Lung (tissue), 12 donors: ENCODE measurements around the gene LYPD3. TPM values are rescaled to one million over a fixed set of nuclear protein-coding genes. Genes with fewer than 3 reads are reported as not detected.

Experiments
- ATAC-seq: fragments of 200-7000 bp; cut with Tn5 transposase; one replicate; pipeline ENCODE4 v1.9.1; 2020; ENCODE audit warnings: moderate number of reproducible peaks; ENCODE audit not compliant: insufficient read depth, low FRiP score
- DNase-seq, 3 donors: peaks; one replicate each; pipeline ENCODE4 v3.0.0-alpha.2; 2013 to 2017
- H3K27ac ChIP-seq, 2 donors: one replicate each; pipeline ENCODE4 v1.5.1; 2013; ENCODE audit warnings: mild to moderate bottlenecking in 2 of 2, moderate library complexity in 2 of 2, control low read depth in 1 of 2, inconsistent platforms in 1 of 2, low read depth in 1 of 2, low read length in 1 of 2
- H3K27me3 ChIP-seq, 3 donors: one replicate each; pipeline ENCODE4 v1.5.1; 2013; ENCODE audit warnings: low read length in 2 of 3; ENCODE audit not compliant: control insufficient read depth in 3 of 3, insufficient read depth in 3 of 3
- H3K36me3 ChIP-seq, 4 donors: one replicate each; pipeline ENCODE4 v1.5.1; 2013; ENCODE audit warnings: low read length in 4 of 4, mild to moderate bottlenecking in 1 of 4, moderate library complexity in 1 of 4; ENCODE audit not compliant: control insufficient read depth in 4 of 4, insufficient read depth in 4 of 4
- H3K4me1 ChIP-seq, 5 donors: one replicate each; pipeline ENCODE4 v1.5.1; 2013; ENCODE audit warnings: low read length in 5 of 5, mild to moderate bottlenecking in 2 of 5, moderate library complexity in 1 of 5; ENCODE audit not compliant: control insufficient read depth in 5 of 5, insufficient read depth in 5 of 5
- H3K4me3 ChIP-seq: one replicate; pipeline ENCODE4 v1.5.1; 2013; ENCODE audit warnings: mild to moderate bottlenecking, control low read depth, moderate library complexity
- H3K9ac ChIP-seq, 2 donors: one replicate each; pipeline ENCODE4 v1.5.1; 2013; ENCODE audit warnings: low read length in 2 of 2, control low read depth in 1 of 2; ENCODE audit not compliant: insufficient read depth in 1 of 2
- H3K9me3 ChIP-seq, 4 donors: one replicate each; pipeline ENCODE4 v1.5.1; 2013; ENCODE audit warnings: low read length in 3 of 4, mild to moderate bottlenecking in 1 of 4, moderate library complexity in 1 of 4; ENCODE audit not compliant: control insufficient read depth in 4 of 4, insufficient read depth in 3 of 4
- CTCF ChIP-seq: IDR thresholded peaks from 2 replicates; pipeline ENCODE4 v1.5.1; 2012; ENCODE audit warnings: mild to moderate bottlenecking; ENCODE audit errors: control extremely low read depth, extremely low read depth
- WGBS, 2 donors: extraction: QIAGEN DNeasy Blood & Tissue Kit; methylation state at CpG; one replicate each; pipeline ENCODE4 v1.1.7; 2013; 5-methylcytosine and 5-hydroxymethylcytosine counted together
- polyA plus RNA-seq, 2 donors: library from polyadenylated mRNA; stranded (reverse); fragments of 200-250 nt; gene quantifications; one replicate each; pipeline ENCODE4 v1.2.1, GENCODE V29; 2013
- total RNA-seq, 2 donors: library from RNA; depleted of rRNA in 1 of 2; stranded (reverse); fragments of >200 nt in 1 of 2; gene quantifications; one replicate each; pipeline ENCODE4 v1.2.1, GENCODE V29; 2014 to 2021
- donor health status: control.
- donor health status: control.
- donor health status: Bipolar disorder and iron deficiency.
- donor health status: healthy.
- donor health status: DM: yes; HTN: yes; CAD: no.

LYPD3 gene
- total and polyA plus RNA-seq, 4 donors: 0.28 to 1.7 (median 0.95) TPM

- H3K27me3 ChIP-seq: no peaks in the 10 kb centered on the region
- no peak overlapping the region for H3K27ac ChIP-seq
- TF ChIP-seq CTCF: no peak
- no peaks in the 10 kb centered on the region for H3K9me3 ChIP-seq
- H3K36me3 ChIP-seq: no peaks in the 10 kb centered on the region
- no peak for ATAC-seq
- DNase-seq: no peak
- H3K4me3 ChIP-seq: no peak overlapping the region
- no peaks in the 10 kb centered on the region for H3K4me1 ChIP-seq
- WGBS, 2 donors: 47 to 53% methylated on average over 5 of the region's 5 CpGs
- no peak overlapping the region for H3K9ac ChIP-seq
Measured at GRCh38 chr19:43489310-43489709, 23.9 kb upstream of the LYPD3 start.

- DNase-seq (no peak), ATAC-seq (no peak)
- Histone ChIP-seq H3K4me3 (no peak overlapping the region), H3K27me3 (no peaks in the 10 kb centered on the region), H3K36me3 (no peaks in the 10 kb centered on the region), H3K9me3 (no peaks in the 10 kb centered on the region), H3K9ac (no peak overlapping the region), H3K27ac (no peak overlapping the region), H3K4me1 (no peaks in the 10 kb centered on the region)
- TF ChIP-seq CTCF: no peak
- WGBS, 2 donors: 88 to 90% methylated on average over 8 of the region's 8 CpGs
Measured at GRCh38 chr19:43488179-43488578, 22.8 kb upstream of the LYPD3 start.

GRCh38 chr19:43486412-43486811, 21.0 kb upstream of the LYPD3 start:
- ATAC-seq (no peak), DNase-seq (no peak)
- Histone ChIP-seq H3K27ac (no peak overlapping the region), H3K9me3 (no peaks in the 10 kb centered on the region), H3K9ac (no peak overlapping the region), H3K4me1 (no peaks in the 10 kb centered on the region), H3K36me3 (no peaks in the 10 kb centered on the region), H3K4me3 (no peak overlapping the region), H3K27me3 (no peaks in the 10 kb centered on the region)
- no peak for TF ChIP-seq CTCF
- 96 to 98% methylated on average over 7 of the region's 7 CpGs for WGBS, 2 donors

GRCh38 chr19:43485951-43486350, 20.5 kb upstream of the LYPD3 start:
- ATAC-seq: no peak
- TF ChIP-seq CTCF: no peak
- Histone ChIP-seq H3K9ac (no peak overlapping the region), H3K4me3 (no peak overlapping the region), H3K27me3 (no peaks in the 10 kb centered on the region), H3K4me1 (no peaks in the 10 kb centered on the region), H3K27ac (no peak overlapping the region), H3K9me3 (no peaks in the 10 kb centered on the region), H3K36me3 (no peaks in the 10 kb centered on the region)
- no peak for DNase-seq
- WGBS, 2 donors: 76 to 78% methylated on average over 6 of the region's 6 CpGs
